ENCODE measurements around the gene PAQR7. TPM values are rescaled to one million over a fixed set of nuclear protein-coding genes. Genes with fewer than 3 reads are reported as not detected.
"Not testable (repeated sequence)": the region's sequence is repeated elsewhere in the genome, so short reads cannot be mapped to it uniquely, and the experiment has no call there.

Gene PAQR7
- total RNA-seq, 1 experiment from 2014 or later, result 4.4 TPM

DNA sequence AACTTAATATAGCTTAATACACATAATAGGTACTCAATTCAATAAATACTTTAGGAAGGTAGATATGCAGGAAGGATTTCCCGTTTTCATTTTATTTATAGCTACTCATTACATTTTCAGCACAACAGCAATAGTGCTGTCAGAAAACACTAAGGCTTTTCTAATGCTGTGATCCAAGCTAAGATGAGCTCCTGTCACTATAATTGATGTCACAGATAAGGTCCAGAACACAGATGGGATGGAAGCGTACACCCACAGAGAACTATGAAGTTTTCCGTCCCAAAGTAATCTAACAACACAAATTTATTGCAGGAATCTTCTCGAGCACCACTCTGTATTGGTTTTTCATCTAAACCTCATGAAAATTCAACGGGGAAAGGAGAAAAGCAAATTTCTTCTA lies 29.8 kb downstream of the PAQR7 start:
- no TSS peak for BruUV-seq (replicated peaks)
- H3K4me1 Mint-ChIP-seq (ENCODE audit: insufficient read depth, unreplicated experiment), result peaks cover 17% of the 10 kb centered on the region
- CTCF ChIA-PET, result interaction anchor here (0.7 to 1.0 kb wide), 4 partner anchors 11 to 466 kb away, joined by 3 to 4 read pairs (median 3); partner anchors contain the start of gene PAFAH2
- H3K4me3 Mint-ChIP-seq (ENCODE audit: unreplicated experiment), result no peak overlapping the region
- no peak for DNase-seq (ENCODE audit: unreplicated experiment)
- no peaks in the 10 kb centered on the region for H3K9me3 Mint-ChIP-seq (ENCODE audit: unreplicated experiment)
- TF ChIP-seq, protein P1, sequence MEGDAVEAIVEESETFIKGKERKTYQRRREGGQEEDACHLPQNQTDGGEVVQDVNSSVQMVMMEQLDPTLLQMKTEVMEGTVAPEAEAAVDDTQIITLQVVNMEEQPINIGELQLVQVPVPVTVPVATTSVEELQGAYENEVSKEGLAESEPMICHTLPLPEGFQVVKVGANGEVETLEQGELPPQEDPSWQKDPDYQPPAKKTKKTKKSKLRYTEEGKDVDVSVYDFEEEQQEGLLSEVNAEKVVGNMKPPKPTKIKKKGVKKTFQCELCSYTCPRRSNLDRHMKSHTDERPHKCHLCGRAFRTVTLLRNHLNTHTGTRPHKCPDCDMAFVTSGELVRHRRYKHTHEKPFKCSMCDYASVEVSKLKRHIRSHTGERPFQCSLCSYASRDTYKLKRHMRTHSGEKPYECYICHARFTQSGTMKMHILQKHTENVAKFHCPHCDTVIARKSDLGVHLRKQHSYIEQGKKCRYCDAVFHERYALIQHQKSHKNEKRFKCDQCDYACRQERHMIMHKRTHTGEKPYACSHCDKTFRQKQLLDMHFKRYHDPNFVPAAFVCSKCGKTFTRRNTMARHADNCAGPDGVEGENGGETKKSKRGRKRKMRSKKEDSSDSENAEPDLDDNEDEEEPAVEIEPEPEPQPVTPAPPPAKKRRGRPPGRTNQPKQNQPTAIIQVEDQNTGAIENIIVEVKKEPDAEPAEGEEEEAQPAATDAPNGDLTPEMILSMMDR (IDR thresholded peaks at IDR 0.05; ENCODE audit: unreplicated experiment), result no peak
- no peaks in the 10 kb centered on the region for H3K36me3 Mint-ChIP-seq (ENCODE audit: insufficient read depth, unreplicated experiment)
- H3K27ac Mint-ChIP-seq (ENCODE audit: low read depth, unreplicated experiment), result no peak overlapping the region
- intact Hi-C loops (cut with micrococcal nuclease), result no loop called here
- POLR2A ChIA-PET, result interaction anchor here (0.9 to 1.9 kb wide), 4 partner anchors 10 to 26 kb away, joined by 3 to 5 read pairs (median 5); partner anchors contain the start of gene MTFR1L
- H3K27me3 Mint-ChIP-seq (ENCODE audit: insufficient read depth, unreplicated experiment), result no peaks in the 10 kb centered on the region

DNA sequence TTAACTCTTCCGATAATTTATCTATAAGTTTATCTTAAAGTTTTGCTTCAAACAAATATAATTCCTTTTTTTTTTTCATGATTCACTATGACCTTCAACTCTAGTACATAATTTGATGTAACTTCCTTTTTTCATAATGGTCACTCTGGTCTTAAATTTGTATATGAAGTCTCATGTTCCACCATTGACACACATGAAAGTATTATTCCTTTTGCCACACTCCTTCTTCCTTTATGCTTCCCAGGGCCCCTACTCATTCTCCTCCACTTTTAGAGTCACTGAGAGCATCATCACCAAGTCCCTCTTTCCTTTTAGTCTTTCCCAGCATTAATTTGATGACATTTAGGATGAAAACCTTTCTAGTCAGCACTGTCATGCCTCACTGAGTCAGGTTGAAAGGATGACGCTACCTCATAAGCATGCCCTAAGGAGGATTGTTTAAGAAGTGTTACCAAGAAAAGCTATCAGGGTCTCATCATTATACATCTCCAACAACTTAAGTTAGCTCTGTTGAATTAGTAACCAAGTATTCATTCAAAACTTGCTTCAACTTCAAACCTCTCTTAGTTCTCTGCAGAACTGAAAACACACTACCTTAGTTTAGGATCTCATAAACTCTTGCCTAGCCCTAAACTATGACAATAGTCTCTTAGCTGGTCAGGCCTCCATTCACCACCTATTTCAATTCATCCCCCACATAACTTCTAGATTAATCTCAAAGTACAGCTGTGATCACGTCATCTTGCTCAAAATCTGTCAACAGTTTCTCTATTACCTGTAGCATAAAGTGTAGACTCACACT lies 30.8 kb downstream of the PAQR7 start:
- TF ChIP-seq, protein P1 (IDR thresholded peaks at IDR 0.05; ENCODE audit: unreplicated experiment), result no peak
- intact Hi-C loops (cut with micrococcal nuclease), result no loop called here
- no peak for DNase-seq (ENCODE audit: unreplicated experiment)
- CTCF ChIA-PET, result interaction anchor here (0.7 to 1.6 kb wide), 4 partner anchors 10 to 318 kb away, joined by 3 to 4 read pairs (median 4); partner anchors contain the start of gene PAFAH2
- Mint-ChIP-seq H3K36me3 (ENCODE audit: insufficient read depth, unreplicated experiment) (no peaks in the 10 kb centered on the region), H3K27ac (ENCODE audit: low read depth, unreplicated experiment) (no peak overlapping the region), H3K4me1 (ENCODE audit: insufficient read depth, unreplicated experiment) (peaks cover 12% of the 10 kb centered on the region), H3K27me3 (ENCODE audit: insufficient read depth, unreplicated experiment) (no peaks in the 10 kb centered on the region), H3K4me3 (ENCODE audit: unreplicated experiment) (no peak overlapping the region), H3K9me3 (ENCODE audit: unreplicated experiment) (no peaks in the 10 kb centered on the region)
- POLR2A ChIA-PET, result interaction anchor here (0.7 to 1.9 kb wide), 7 partner anchors 9 to 26 kb away, joined by 3 to 5 read pairs (median 4); partner anchors contain the start of gene MTFR1L
- BruUV-seq (replicated peaks), result no TSS peak

DNA sequence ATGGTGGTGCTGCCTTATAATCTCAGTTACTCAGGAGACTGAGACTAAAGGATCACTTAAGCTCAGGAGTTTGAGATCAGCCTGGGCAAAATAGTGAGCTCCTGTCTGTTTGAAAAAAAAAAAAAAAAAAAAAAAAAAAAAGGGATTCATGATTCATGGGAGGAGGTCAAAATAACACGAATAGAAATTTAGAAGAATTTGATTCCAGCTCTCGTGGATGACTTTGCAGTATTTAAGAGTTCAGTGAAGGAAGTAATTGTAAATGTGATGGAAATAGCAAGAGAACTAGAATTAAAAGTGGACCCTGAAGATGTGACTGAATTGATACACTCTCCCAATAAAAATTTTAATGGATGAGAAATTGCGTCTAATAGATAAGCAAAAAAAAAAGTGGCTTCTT lies 32.0 kb downstream of the PAQR7 start:
- H3K4me1 Mint-ChIP-seq (ENCODE audit: insufficient read depth, unreplicated experiment), result peaks cover 6% of the 10 kb centered on the region
- DNase-seq (ENCODE audit: unreplicated experiment), result no peak
- intact Hi-C loops (cut with micrococcal nuclease), result no loop called here
- H3K27me3 Mint-ChIP-seq (ENCODE audit: insufficient read depth, unreplicated experiment), result no peaks in the 10 kb centered on the region
- POLR2A ChIA-PET, result interaction anchor here (1.1 to 1.5 kb wide), 4 partner anchors 14 to 154 kb away, joined by 3 to 4 read pairs (median 3); partner anchors contain the start of genes MTFR1L and PAFAH2
- no peaks in the 10 kb centered on the region for H3K9me3 Mint-ChIP-seq (ENCODE audit: unreplicated experiment)
- CTCF ChIA-PET, result interaction anchor here (0.6 to 0.7 kb wide), 2 partner anchors 20 to 52 kb away, joined by 4 read pairs; no protein-coding TSS in a partner anchor
- H3K27ac Mint-ChIP-seq (ENCODE audit: low read depth, unreplicated experiment), result no peak overlapping the region
- H3K4me3 Mint-ChIP-seq (ENCODE audit: unreplicated experiment), result no peak overlapping the region
- H3K36me3 Mint-ChIP-seq (ENCODE audit: insufficient read depth, unreplicated experiment), result no peaks in the 10 kb centered on the region
- BruUV-seq (replicated peaks), result no TSS peak
- TF ChIP-seq, protein P1 (IDR thresholded peaks at IDR 0.05; ENCODE audit: unreplicated experiment), result no peak

DNA sequence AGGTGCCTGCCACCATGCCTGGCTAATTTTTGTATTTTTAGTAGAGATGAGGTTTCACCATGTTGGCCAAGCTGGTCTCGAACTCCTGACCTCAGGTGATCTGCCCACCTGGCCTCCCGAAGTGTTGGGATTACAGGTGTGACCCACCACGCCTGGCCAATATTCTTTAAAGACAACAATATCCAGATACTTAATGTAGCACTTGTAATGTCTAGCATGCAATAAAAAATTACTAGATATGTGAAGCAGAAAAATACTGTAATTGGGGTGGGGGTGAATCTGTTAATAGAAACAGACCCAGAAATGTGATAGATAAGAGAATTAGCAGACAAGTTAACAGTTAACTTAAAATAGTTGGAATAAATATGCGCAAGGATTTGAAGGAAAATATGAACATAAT lies 35.7 kb downstream of the PAQR7 start:
- H3K9me3 Mint-ChIP-seq (ENCODE audit: unreplicated experiment); DNase-seq (ENCODE audit: unreplicated experiment); BruUV-seq (replicated peaks); H3K36me3 Mint-ChIP-seq (ENCODE audit: insufficient read depth, unreplicated experiment); H3K27me3 Mint-ChIP-seq (ENCODE audit: insufficient read depth, unreplicated experiment); intact Hi-C loops (cut with micrococcal nuclease); H3K27ac Mint-ChIP-seq (ENCODE audit: low read depth, unreplicated experiment); H3K4me3 Mint-ChIP-seq (ENCODE audit: unreplicated experiment): not testable (repeated sequence)
- CTCF ChIA-PET, result interaction anchor here (0.6 to 1.3 kb wide), 10 partner anchors 8 to 158 kb away, joined by 3 to 5 read pairs (median 3); partner anchors contain the start of genes PAFAH2 and PAQR7
- POLR2A ChIA-PET, result interaction anchor here (0.6 to 2.0 kb wide), 7 partner anchors 9 to 484 kb away, joined by 3 to 7 read pairs (median 4); partner anchors contain the start of gene MTFR1L
- H3K4me1 Mint-ChIP-seq (ENCODE audit: insufficient read depth, unreplicated experiment), result peaks cover 15% of the 10 kb centered on the region

Data from MCF 10A (cell line).